Keratinocyte (primary cell): ENCODE results near the gene MAGI1. TPM values are rescaled to one million over a fixed set of nuclear protein-coding genes. Genes with fewer than 3 reads are reported as not detected.

ENCODE experiments used
- DNase-seq: peaks from one replicate; pipeline ENCODE4 v3.0.0-alpha.2; 2011; ENCODE audit warnings: low read depth, missing footprints, low spot score
- FAIRE-seq: peaks from 2 replicates; lab custom pipeline; 2011; peaks lifted over from hg19 to GRCh38; lab: Jason Lieb, UNC
- H2AFZ ChIP-seq: 2 replicates; pipeline ENCODE4 v1.6.0; 2012; ENCODE audit warnings: low read length, control low read depth, inconsistent platforms; ENCODE audit not compliant: control insufficient read depth
- H3K27ac ChIP-seq: 2 replicates; pipeline ENCODE4 v1.5.1; 2011; ENCODE audit warnings: low read length; ENCODE audit not compliant: control insufficient read depth, insufficient read depth
- H3K27me3 ChIP-seq: 3 replicates; pipeline ENCODE4 v1.6.0; 2011; ENCODE audit warnings: low read length; ENCODE audit not compliant: control insufficient read depth, insufficient read depth; ENCODE audit errors: extremely low read depth
- H3K36me3 ChIP-seq, 2 experiments: 2 replicates in 1 of 2; 3 replicates in 1 of 2; pipeline ENCODE4 v1.5.1; 2011; ENCODE audit warnings: low read length in 2 of 2, mild to moderate bottlenecking in 1 of 2; ENCODE audit not compliant: control insufficient read depth in 2 of 2, insufficient read depth in 2 of 2; ENCODE audit errors: extremely low read depth in 1 of 2
- H3K4me1 ChIP-seq: 3 replicates; pipeline ENCODE4 v1.5.1; 2011; ENCODE audit warnings: low read length; ENCODE audit not compliant: control insufficient read depth, insufficient read depth; ENCODE audit errors: extremely low read depth
- H3K4me2 ChIP-seq: 3 replicates; pipeline ENCODE4 v1.6.0; 2011; ENCODE audit warnings: low read depth, low read length; ENCODE audit not compliant: control insufficient read depth, insufficient read depth; ENCODE audit errors: extremely low read depth
- H3K4me3 ChIP-seq, 3 experiments: fragments of 200-600 bp in 1 of 3; sonication (generic) in 1 of 3; 2 replicates in 2 of 3; 3 replicates in 1 of 3; pipeline ENCODE4 v1.5.1; 2011 to 2016; ENCODE audit warnings: low read length in 3 of 3, mild to moderate bottlenecking in 3 of 3, control low read depth in 2 of 3, inconsistent platforms in 1 of 3, low read depth in 1 of 3, mixed read lengths in 1 of 3, mixed run types in 1 of 3, moderate library complexity in 1 of 3; ENCODE audit not compliant: control insufficient read depth in 2 of 3, insufficient read depth in 2 of 3; ENCODE audit errors: extremely low read depth in 1 of 3
- H3K79me2 ChIP-seq: 2 replicates; pipeline ENCODE4 v1.6.0; 2012; ENCODE audit warnings: low read length; ENCODE audit not compliant: control insufficient read depth, insufficient read depth
- H3K9ac ChIP-seq: 3 replicates; pipeline ENCODE4 v1.6.0; 2011; ENCODE audit warnings: low read length; ENCODE audit not compliant: control insufficient read depth, insufficient read depth; ENCODE audit errors: extremely low read depth
- H3K9me1 ChIP-seq: 3 replicates; pipeline ENCODE4 v1.6.0; 2011; ENCODE audit warnings: low read length; ENCODE audit not compliant: control insufficient read depth, insufficient read depth; ENCODE audit errors: extremely low read depth
- H3K9me3 ChIP-seq: 2 replicates; pipeline ENCODE4 v1.5.1; 2012; ENCODE audit warnings: low read depth, low read length; ENCODE audit not compliant: control insufficient read depth
- H4K20me1 ChIP-seq: 3 replicates; pipeline ENCODE4 v1.6.0; 2011; ENCODE audit warnings: low read length; ENCODE audit not compliant: control insufficient read depth, insufficient read depth; ENCODE audit errors: extremely low read depth
- EZH2 ChIP-seq: IDR thresholded peaks from one replicate; pipeline ENCODE4 v1.6.1; 2012; ENCODE audit warnings: inconsistent platforms, mild to moderate bottlenecking, low read length, moderate library complexity
- dilution Hi-C: fragments of 300-500 bp; cut with MboI; formaldehyde crosslinking; loops from one replicate; pipeline ENCODE4 v1.7.0; 2020; ENCODE audit warnings: low sequenced_read_pairs; ENCODE audit not compliant: extremely low pct_ligation_motif_present
- polyA plus RNA-seq, 5 experiments: library from polyadenylated mRNA; depleted of rRNA in 3 of 5; stranded (reverse) in 3 of 5; stranded (forward) in 1 of 5; unstranded in 1 of 5; fragments of >200 nt; gene quantifications; 1 replicate in 1 of 5; 2 replicates in 3 of 5; 3 replicates in 1 of 5; pipeline versions ENCODE4 v1.2.1 to v1.2.3, GENCODE V29; 2011 to 2012; ENCODE audit warnings: missing spikeins in 2 of 5, low read depth in 1 of 5, low replicate concordance in 1 of 5
- TF ChIP-seq, protein P1 (sequence below), 3 experiments: IDR thresholded peaks in 1 of 3; conservative IDR thresholded peaks in 1 of 3; optimal IDR thresholded peaks in 1 of 3; 2 replicates in 2 of 3; 3 replicates in 1 of 3; pipeline versions ENCODE3 to v1.5.1; 2011; ENCODE audit warnings: low read length in 3 of 3, mild to moderate bottlenecking in 3 of 3, moderate library complexity in 2 of 3, control low read depth in 1 of 3, inconsistent platforms in 1 of 3; ENCODE audit not compliant: insufficient read depth in 2 of 3; ENCODE audit errors: extremely low read depth in 1 of 3

Gene MAGI1
- polyA plus RNA-seq, 1 donor (not counting 4 experiments of a cell fraction or from before 2014, with no cell fraction given): 10.9 TPM

DNA sequence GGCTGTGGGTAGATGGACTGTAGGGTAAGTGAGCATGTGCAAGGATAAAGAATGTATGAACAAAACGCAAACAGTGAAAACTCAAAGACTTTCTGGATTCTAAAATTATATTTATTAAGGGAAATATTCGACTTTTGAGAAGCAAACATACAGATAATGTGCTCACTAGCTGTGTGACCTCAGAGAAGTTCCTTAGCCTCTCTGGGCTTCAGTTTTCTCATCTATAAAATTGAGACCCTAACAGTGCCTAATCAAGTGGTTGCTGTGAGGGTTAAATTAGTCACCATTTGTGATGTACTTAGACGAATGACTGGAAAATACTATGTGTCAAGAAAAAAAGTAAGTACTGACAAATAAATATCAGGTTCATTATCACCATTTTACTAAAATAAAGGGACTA, 261.7 kb downstream of the MAGI1 start:
- Histone ChIP-seq H4K20me1 (no peaks in the 10 kb centered on the region), H3K9ac (no peak overlapping the region), H2AFZ (no peak overlapping the region), H3K9me1 (no peaks in the 10 kb centered on the region), H3K27ac (no peak overlapping the region), H3K79me2 (no peaks in the 10 kb centered on the region), H3K4me1 (no peaks in the 10 kb centered on the region), H3K27me3 (no peaks in the 10 kb centered on the region), H3K36me3 (no peaks in the 10 kb centered on the region), H3K4me3 (no peak overlapping the region), H3K4me2 (no peak overlapping the region), H3K9me3 (no peaks in the 10 kb centered on the region)
- no peak for DNase-seq
- TF ChIP-seq EZH2: no peak
- TF ChIP-seq, protein P1, sequence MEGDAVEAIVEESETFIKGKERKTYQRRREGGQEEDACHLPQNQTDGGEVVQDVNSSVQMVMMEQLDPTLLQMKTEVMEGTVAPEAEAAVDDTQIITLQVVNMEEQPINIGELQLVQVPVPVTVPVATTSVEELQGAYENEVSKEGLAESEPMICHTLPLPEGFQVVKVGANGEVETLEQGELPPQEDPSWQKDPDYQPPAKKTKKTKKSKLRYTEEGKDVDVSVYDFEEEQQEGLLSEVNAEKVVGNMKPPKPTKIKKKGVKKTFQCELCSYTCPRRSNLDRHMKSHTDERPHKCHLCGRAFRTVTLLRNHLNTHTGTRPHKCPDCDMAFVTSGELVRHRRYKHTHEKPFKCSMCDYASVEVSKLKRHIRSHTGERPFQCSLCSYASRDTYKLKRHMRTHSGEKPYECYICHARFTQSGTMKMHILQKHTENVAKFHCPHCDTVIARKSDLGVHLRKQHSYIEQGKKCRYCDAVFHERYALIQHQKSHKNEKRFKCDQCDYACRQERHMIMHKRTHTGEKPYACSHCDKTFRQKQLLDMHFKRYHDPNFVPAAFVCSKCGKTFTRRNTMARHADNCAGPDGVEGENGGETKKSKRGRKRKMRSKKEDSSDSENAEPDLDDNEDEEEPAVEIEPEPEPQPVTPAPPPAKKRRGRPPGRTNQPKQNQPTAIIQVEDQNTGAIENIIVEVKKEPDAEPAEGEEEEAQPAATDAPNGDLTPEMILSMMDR (optimal IDR thresholded peaks at IDR 0.05 in 1 of 3, IDR thresholded peaks at IDR 0.05 in 1 of 3, conservative IDR thresholded peaks at IDR 0.05 in 1 of 3; ENCODE audit: extremely low read depth in 1 of 3, insufficient read depth in 2 of 3, low read length in 3 of 3): no peak
- dilution Hi-C loops: no loop called here
- FAIRE-seq: peak; percentile 23

DNA sequence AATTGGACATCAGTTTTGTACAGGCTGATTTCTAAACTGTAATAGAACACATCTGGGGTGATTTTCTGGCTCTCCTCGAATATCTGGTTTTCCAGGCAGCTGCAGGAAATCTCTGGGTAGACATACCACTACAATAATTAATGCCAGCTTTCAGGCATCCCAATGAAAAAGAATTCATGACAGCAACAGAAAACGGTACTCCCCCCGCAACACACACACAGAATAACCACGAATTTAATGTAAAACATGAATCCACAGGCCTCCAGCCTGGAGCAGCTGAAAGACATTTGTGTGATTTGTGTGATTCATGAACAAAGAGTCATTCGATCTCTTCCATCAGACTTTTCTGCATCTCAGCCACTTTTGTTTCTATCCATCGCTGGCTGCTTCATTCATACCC, 262.2 kb downstream of the MAGI1 start:
- H3K79me2 ChIP-seq: no peaks in the 10 kb centered on the region
- FAIRE-seq (peak; percentile 67), DNase-seq (no peak)
- no peak overlapping the region for H3K27ac ChIP-seq
- no peaks in the 10 kb centered on the region for H4K20me1 ChIP-seq
- no peaks in the 10 kb centered on the region for H3K27me3 ChIP-seq
- TF ChIP-seq, protein P1 (optimal IDR thresholded peaks at IDR 0.05 in 1 of 3, IDR thresholded peaks at IDR 0.05 in 1 of 3, conservative IDR thresholded peaks at IDR 0.05 in 1 of 3; ENCODE audit: extremely low read depth in 1 of 3, insufficient read depth in 2 of 3, low read length in 3 of 3): no peak
- no peak for TF ChIP-seq EZH2
- H3K4me1 ChIP-seq: no peaks in the 10 kb centered on the region
- H3K36me3 ChIP-seq: no peaks in the 10 kb centered on the region
- H3K9ac ChIP-seq: no peak overlapping the region
- no peak overlapping the region for H3K4me2 ChIP-seq
- no peak overlapping the region for H3K4me3 ChIP-seq
- no peaks in the 10 kb centered on the region for H3K9me1 ChIP-seq
- no peaks in the 10 kb centered on the region for H3K9me3 ChIP-seq
- dilution Hi-C loops: no loop called here
- H2AFZ ChIP-seq: no peak overlapping the region
